HG03108 (cell line): ENCODE measurements around the gene CDKN2B-AS1.

Experiments
- ATAC-seq: cut with Tn5 transposase; IDR thresholded peaks from one replicate; pipeline ENCODE4 v1.9.1; 2021; ENCODE audit warnings: moderate library complexity; ENCODE audit not compliant: unreplicated experiment

The CDKN2B-AS1 gene

DNA sequence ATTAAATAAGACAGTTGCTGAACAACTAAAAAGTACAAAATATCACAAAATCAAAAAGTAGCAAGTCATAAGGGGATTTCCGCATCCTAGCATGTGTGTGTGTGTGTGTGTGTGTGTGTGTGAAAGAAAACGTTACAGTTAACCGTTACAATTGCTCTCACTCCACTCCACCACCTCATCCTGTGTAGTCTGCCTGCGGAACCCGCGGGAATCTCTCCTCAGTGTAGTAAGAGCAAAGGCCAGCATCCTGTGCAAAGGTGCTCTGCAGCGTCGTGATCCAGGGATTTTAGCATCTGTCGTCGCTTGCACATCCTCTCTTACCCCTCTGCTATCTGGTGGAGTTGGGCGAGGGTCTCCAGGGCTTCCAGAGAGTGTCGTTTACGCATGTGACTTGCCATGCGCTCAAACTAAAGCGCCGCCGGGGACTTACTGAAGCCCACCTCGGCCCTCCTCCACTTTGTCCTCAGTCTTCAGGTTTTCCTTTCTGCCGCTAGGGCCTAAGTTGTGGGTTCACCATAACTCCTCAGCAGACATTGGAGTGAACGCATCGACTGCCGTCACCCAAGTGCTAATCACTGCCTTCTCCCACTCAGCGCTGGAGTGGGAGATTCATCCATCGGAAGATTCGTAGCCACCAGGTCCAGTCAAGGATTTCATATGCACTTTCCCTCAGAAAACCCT is 10.6 kb downstream of the CDKN2B-AS1 start:
- ATAC-seq = no peak

DNA sequence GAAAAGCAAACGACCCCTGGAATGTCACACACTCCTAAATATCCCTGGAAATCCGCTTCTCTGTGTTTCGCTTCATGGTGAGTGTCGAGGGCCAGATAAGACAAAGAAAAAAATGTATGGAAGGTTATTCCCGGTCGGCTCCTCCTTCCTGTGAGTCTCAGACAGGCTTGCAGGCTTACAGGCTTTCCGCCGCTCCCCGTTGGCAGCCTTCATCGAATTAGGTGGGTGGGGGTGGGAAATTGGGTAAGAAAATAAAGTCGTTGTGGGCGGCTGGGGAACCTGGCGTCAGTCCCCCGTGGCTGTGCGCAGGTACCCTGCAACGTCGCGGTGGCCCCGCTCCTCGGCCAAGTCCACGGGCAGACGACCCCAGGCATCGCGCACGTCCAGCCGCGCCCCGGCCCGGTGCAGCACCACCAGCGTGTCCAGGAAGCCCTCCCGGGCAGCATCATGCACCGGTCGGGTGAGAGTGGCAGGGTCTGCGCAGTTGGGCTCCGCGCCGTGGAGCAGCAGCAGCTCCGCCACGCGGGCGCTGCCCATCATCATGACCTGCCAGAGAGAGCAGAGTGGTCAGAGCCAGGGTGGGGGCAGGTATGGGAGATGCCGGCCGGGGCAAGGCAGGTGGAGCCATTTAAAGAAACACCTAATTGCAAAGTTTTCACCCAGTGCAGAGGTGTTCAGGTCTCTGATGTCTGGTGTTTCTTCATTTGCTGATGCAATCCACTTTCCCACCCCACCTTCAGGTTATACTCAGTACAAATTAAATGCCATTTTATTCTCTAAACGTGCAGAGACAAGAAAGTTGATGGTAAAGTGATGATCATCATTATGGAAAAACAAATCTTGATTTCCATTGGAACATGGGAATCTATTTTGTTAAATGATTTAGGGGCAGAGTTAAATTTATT is 11.4 kb downstream of the CDKN2B-AS1 start:
- ATAC-seq = no peak

DNA sequence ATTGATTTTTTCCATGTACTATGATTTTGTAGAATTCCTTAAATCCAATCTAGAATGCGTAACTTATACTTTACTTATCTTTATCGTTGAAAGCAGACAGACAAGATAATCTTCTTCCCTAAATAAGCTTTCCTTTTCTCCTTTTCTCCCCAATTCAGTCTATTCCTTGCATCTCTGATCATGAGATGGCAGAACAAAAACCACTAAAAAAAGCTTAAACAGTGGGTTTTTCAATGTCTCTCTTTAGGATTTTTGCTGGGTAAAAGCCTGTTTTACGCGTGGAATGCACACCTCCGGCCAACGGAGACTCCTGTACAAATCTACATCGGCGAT is 13.8 kb downstream of the CDKN2B-AS1 start:
- ATAC-seq = no peak

DNA sequence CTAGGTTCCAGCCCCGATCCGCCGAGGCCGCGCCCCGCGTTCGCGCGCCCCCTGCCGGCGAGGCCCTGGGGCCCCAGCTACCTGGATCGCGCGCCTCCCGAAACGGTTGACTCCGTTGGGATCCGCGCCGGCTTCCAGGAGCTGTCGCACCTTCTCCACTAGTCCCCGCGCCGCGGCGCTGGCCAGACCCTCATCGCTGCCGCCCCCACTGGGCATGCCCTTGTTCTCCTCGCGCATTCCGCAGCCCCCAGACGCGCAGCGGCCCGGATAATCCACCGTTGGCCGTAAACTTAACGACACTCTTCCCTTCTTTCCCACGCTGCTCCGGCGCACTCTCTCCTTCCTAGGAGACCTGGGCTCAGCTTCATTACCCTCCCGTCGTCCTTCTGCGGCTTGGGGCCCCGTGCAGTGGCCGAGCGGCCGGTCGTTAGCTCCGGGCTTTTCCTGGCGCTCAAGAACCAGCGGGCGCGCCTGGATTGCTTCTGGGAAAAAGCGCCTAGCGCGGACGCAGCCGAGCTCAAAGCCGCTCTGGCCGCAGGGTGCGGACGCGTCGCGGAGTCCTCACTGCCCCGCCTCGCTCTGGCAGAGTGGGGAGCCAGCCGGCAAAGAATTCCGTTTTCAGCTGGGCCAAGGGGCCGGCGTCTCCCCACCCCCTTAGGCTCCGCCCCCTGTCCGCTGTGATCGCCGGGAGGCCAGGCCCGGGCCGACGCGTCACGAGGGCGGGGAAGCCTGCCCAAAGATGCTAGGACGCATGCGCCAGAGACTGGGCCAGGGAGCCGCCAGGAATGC is 14.3 kb downstream of the CDKN2B-AS1 start, which contains the start of gene CDKN2B:
Gene CDKN2B, minus strand, starts transcription at position 589 of the 789 bp plus-strand sequence. Its CDS starts 352 bp downstream, at position 237.
- ATAC-seq = peak; percentile 94

DNA sequence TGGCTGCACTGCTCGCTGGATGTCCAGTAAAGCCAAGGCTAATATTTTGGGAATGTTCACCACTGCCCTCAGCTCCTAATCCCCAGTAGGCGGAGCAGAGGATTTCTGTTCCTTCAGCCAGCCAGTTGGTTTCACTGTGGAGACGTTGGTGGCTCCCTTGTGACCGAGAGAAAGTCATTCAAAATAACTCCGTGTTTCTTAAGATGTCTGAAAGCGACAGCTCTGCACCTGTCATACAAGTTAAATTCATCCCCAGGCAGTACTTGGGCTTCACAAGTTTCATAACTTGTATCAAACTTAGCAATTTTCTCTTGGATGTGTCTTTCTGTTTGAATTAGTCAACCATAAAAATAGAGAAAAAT is 14.9 kb downstream of the CDKN2B-AS1 start:
- ATAC-seq = peak; percentile 29

DNA sequence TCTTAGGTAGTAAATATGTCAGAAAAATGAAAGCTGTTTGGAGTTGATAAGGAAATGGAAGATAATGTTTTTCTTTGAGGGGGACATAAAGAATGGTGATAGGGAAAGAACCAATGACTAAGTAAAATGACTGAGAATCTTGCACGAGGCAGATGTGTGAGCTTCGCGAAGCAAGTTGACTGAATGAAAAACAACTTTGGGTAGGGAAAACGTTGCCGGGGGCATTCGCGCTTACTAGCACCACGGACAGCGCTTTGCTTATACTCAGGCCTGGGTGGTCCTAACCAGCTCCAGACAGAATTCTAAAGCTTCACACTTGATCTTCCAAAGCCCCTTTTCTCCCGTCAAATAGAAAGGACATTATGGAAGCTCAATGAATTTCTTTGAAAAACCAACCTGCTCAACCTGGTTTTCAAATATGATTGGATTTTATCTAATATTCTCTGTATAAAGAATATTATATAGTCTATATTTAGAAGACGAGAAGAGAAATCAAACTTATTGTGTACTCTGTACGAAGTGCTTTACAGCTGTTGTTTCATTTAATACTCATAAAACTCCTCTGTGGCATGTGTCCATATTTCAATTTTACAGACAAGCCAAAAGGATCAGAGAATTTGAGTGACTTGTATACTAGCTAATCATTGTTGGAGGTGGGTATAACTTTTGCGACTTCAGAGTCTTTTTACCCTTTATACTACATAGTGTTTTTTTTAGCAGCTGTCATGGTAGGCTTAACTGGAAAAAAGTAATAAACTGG is 16.5 kb downstream of the CDKN2B-AS1 start:
- no peak for ATAC-seq

DNA sequence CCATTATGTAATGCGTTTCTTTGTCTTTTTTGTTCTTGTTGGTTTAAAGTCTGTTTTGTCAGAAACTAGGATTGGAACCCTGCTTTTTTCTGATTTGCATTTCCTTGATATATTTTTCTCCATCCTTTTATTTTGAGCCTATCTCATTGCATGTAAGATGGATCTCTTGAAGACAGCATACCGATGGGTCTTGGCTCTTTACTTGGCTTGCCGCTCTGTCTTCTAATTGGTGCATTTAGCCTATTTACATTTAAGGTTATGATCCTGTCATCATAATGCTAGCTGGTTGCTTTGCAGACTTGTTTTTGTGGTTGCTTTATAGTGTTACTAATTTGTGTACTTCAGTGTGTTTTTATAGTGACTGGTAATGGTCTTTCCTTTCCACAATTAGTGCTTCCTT is 27.8 kb downstream of the CDKN2B-AS1 start:
- no peak for ATAC-seq

DNA sequence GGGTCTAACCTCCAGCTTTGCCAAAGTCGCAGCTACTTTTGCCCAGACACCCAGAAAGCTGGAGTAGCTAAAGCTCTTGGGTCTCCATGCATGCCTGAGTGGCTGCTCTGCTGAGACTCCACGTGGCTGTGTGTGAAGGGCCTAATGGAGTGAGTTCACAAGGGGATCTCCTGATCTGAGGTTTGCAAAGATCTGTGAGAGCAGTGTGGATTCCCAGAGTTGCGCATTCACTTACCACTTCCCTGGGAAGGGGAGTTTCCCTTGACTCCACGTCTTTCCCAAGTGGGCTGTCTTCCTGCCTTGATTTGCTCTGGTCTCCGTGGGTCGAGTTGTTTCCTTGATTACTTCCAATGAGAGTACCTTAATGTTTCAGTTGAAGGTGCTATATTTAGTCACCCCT is 32.1 kb downstream of the CDKN2B-AS1 start:
- ATAC-seq = no peak

DNA sequence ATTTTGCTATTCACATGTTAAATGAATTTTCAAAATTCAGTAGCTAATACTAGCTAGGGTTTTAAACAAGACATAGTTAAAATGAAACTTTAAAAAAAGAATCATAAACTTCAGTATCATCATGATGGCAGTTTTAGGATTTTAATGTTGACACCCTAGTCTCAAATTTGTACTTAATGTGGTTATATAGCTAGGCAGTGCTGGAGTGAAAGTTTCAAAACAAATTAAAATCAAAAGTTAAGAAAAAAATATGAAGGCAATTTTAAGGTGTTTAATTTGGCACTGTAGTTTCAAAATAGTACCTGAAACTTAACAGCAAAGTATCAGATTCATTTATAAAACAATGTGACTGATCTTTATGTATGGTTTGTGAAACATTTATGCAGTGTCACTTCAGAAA is 33.8 kb downstream of the CDKN2B-AS1 start:
- no peak for ATAC-seq

DNA sequence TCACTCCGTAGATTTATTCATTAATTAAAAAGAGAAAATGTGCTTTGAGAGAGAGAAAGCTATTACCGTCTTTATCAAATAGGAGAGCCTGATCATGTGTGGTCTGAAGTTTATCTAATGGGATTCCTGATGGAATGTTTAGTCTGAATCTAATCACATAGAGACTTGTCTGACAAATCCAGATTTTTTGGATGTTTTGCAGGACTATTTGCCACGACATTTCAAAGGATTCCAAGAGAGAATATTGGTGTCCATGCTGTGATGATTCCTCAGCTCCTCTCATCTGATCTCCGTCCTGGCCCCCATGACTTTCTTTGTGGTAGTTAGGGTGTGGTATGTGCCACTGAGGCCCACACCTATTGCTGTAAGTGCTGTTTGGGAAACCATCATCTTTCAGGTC is 34.6 kb downstream of the CDKN2B-AS1 start:
- ATAC-seq = no peak

DNA sequence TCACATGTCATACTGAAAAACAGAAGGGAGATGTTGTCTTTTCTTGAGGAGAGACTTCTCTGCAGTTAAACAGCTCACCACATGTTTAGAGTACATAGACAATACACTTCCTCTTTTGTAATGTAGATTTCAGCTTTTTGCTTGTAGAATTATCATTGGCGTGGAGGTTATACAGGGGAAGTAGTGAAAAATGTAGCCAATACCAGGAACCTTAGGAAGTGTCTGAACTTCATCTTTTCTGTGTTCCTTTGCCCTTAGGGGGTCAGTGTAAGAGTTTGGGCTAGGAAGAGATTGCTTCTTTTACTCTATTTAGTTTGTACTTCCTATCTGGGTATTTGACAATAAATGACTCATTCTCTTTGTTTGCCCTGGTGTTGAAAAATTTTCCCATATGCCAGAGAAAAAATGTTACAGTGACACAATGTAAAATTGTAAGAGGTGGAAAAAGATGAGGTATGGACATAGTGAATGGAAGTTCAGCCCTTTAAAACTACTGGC is 35.6 kb downstream of the CDKN2B-AS1 start:
- ATAC-seq = peak; percentile 70

DNA sequence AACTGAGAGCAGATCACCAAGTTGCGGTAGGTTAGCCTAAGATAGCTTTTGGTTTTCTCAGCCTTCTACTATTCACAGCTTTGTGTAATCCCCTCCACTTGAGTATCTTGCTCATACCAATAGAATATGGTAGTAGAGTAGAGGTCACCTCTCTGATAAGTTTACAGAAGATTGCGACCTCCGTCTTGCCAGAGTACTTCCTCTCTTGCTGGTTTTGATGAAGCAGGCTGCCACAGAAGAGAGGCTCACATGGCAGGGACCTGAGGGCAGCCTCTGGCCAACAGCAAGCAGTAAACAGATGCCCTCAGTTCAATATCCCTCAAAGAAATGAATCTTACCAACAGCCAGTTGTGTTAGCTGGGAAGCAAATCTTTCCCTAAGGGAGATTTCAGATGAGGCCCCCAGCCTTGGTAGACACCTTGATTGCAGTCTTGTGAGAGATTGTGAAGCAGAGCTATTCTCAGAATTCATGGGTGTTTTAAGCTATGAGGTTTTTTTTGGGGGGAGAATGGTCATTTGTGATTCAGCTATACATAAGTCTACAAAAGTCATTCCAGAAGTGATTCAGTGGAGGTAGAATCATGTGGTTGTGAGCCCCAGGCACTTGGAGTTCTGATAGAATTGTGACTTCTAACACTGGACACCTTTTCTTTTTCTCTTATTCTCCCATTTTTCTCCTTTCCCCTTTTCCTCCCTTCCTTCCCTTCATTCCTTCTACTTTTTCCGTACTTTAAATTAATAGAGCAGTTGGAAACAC is 37.2 kb downstream of the CDKN2B-AS1 start:
- ATAC-seq = no peak

DNA sequence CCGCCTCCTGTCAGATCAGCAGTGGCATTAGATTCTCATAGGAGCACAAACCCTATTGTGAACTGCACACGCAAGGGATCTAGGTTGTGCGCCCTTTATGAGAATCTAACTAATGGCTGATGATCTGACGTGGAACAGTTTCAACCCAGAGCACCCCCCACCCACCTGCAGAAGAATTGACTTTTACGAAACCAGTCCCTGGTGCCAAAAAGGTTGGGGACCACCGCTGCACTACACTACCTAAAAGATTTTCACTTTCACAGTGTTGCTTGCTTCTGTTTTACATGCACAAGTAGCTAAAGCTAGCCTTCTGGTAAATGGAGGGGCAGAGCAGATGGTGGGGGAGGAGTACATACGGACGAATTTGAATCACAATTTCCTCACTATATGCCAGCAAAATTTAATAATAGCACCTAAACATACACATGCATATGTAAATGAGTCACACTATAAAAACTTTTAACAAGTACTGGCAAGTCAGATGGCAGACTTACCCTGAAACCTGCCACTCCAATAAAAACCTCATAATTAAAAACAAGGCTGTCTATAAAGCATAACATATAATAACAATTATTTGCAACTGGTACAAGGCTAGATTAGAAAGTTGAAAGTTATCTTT is 38.5 kb downstream of the CDKN2B-AS1 start:
- ATAC-seq = no peak

DNA sequence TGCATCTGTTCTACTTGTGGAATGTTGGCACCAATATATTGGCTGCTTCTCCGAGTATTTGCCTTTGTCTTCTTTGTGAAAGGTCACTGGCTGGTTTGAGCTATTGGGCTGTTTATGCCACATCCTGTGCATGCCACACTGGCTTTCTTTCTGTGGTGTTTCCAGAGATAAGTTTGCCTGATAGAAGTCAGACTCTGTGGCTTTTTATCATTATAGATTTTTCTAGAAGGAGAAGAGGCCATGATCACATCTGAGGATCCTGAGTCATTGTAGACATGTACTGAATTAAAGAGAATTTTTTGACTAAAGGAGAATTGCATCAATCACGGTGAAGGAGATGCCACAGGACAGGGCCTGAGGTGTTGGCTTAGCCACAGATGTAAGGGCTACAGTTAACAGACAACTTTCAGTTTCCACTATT is 41.0 kb downstream of the CDKN2B-AS1 start:
- ATAC-seq = no peak

DNA sequence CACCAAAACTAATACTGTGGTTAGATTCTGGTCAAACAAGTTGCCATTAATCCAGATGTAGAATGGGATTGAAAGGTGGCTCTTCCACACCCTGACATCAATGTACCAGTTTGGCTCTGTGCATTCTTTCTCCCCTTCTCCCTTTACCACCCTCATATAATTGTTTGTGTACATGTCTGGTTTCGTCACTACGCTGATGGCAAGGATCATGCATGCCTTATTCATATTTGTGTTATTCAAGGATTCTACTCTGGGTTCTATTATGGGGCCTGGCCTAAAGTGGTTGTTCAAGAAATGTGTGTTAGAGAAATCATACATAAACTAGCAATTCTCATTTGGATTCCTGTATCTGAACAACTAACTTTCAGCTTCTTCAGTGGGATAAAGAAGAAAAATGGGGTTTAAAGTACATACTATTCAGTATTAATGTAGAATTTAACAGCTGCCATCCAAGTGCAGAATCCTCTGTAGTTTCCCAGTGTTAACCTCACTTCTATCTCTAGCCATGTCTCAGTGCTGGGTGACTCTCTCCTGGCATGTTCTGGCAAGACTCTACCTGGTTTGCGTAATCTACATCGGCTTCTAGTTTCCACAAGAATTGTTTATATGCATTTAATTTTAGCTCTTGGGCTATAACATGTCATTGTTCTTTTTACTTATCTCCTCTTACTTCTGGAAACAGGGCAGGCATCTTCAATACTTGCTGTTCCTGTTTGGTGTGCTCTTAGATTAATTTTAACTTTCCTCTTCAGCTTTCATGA is 42.5 kb downstream of the CDKN2B-AS1 start:
- ATAC-seq = no peak

DNA sequence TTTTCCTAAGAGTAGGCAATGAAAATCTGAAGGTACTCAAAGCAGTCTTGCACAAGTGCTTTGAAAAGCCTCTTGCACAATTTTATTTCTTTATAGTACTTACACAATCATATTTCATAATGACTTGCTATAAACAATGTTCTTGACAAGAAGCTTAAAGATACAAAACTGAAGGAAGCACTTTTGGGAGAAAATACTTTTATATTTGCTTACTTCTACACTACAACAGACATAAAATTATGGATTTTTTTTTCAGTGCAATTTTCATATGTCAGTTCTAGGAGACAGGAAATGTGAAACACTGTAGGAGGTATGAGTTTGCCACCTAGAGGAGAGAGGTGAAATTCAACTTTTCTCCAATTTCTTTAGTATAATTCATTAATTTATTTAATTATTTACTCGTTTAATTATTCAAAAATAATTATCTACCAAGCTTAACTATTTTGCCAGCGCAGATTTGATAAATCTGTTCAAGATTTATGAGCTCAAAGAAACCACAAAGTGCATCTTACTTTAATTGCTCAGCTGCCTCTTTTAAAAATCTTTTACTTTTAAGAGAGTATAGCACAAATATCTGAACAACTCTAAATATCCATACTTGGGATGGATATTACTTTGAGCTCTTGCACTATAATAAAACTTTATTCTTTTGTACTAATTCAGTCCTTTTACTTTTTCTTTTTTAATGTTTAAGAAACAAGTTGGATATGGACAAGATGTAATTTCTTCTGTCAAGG is 43.5 kb downstream of the CDKN2B-AS1 start:
- ATAC-seq = no peak

DNA sequence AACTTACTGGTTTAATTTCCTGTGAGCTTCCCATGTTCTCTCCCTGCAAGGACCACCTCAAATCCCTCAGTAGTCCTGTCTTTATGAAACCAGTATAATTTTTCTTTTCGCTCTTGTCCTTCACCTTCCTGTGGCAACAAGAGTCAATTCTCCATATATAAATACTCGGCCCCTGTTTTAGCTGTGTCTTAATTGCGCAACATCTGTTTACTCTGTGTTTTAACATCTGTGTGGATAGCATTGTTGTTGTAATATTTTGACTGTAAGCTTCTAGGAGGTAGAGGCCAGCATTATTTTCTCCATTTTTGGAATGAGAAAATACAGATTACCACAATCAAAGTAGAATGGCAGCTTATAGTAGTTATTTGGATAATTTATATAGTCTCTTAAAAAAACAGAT is 44.7 kb downstream of the CDKN2B-AS1 start:
- no peak for ATAC-seq

DNA sequence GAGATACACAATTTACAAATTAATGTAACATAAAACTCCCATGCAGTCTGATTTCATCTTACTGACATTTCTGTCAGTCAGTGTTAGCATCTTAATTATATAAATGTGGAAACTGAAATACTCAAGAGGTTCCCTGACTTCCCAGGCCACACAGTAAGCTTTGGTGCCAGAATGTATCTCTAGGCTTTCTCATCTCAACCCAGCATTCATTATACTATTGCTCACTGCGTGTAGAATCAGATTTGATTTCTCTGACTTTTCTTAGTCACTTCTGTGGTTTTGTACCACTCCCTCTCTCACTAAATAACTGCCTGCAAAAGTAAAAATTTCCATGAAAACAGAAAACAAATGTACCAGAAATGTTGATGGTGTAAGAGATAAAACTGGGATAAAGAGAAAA is 46.2 kb downstream of the CDKN2B-AS1 start:
- ATAC-seq = no peak
